Activated effector memory CD4-positive, alpha-beta T cell treated with anti-CD3 and anti-CD28 coated beads, Interleukin-2, amount 50 U/mL, for 16 hours (primary cell): ENCODE measurements around the gene AOC1.

ENCODE experiments used
- DNase-seq: peaks from one replicate; pipeline ENCODE4 v3.0.0-alpha.2; 2020

The AOC1 gene

DNA sequence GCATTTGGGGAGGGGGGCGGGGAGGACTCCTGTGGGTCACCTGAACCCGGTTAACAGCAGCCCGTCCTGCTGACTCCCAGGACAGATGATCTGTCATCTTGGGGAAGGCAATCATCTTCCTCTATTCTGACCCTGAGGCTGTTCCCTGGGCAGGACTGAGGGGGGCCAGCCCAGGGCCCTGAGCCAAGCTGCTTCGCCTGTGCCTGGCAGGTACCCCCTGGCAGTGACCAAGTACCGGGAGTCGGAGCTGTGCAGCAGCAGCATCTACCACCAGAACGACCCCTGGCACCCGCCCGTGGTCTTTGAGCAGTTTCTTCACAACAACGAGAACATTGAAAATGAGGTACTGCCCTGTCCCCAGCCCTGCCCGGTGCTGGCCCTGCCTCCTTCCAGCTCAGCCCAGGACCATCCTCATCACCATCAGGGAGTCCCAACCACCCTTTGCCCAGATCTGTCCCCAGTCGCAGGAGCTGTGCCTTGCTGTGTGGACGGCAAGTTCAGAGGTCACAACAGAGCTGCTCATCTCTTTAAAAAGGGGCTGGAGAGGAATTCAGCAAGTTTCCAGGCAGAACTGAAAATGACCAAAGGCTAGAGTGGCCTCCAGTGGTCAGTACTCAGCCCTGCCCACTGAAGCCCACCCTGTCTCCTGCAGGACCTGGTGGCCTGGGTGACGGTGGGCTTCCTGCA lies 8.1 kb downstream of the AOC1 start:
- DNase-seq: no peak

DNA sequence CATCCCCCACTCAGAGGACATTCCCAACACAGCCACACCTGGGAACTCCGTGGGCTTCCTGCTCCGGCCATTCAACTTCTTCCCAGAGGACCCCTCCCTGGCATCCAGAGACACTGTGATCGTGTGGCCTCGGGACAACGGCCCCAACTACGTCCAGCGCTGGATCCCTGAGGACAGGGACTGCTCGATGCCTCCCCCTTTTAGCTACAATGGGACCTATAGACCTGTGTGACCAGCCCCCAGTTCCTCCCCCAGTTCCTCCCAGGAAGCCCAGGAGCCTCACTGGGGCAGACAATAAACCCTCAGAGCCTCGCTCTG lies 8.6 kb downstream of the AOC1 start:
- no peak for DNase-seq

DNA sequence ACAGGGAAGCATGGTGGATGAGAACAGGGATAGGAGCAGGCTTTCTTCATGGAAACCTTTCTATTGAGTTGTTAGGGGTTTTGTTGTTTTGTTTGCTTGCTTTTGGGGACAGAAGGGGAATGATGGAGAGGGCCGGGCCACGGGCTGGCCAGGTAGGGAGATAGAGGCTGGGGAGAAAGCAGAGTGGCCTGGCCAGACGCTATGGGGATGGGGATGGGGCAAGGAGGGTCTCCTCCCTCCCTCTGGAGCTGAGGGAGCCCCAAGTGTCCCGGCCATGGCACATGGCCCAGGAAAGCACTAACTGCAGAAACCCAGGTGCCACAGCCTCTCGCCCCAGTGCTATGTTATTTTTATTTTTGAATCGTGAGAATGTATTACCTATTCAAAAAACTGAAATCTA lies 10.0 kb downstream of the AOC1 start:
- DNase-seq: no peak

DNA sequence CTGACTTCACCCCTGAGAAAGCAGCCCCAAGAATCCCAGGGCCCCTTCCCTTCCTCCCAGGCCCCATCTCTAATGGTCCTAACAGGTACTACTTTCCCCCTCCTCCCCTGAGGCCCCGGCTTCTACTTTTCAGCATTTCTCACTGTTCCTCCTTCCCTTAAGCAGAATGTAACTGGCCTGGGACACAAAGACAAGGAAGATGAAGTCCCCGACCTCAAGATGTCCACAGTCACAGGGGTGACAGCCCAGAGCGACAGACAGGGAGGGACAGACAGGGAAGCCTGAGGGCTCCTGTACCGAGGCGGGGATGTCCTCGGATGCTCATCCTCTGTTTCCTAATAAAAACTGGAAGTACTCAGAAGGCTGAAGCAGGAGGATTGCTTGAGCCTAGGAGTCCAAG lies 11.6 kb downstream of the AOC1 start:
- no peak for DNase-seq

DNA sequence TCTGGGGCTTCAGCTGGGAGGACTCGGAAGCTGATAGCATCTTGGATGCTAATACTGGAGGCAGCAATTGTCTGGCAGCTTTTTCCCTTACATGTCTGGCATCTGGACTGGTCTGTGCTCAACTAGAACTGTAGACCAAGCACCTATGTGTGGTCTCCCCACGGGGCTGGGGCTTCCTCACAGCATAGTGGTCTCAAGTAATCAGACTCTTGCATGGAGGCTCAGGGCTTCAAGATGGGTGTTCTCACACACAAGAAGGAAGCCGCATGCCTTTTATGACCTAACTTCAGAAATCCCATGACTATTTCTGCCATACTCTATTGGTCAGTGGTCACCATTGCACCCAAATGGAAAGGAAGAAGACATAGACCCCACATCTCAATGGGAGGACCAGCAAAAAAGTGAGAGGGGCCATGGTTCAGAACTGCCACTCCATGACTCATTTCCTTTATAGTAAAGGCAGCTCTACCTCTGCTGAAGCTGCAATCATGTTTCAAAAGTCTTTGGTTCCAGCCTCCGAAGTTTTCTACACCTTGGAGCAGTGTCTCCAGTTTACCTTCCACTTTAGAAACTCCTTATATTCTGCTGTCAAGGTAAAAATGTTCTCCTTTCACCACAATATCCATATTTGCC lies 14.7 kb downstream of the AOC1 start:
- DNase-seq: no peak

DNA sequence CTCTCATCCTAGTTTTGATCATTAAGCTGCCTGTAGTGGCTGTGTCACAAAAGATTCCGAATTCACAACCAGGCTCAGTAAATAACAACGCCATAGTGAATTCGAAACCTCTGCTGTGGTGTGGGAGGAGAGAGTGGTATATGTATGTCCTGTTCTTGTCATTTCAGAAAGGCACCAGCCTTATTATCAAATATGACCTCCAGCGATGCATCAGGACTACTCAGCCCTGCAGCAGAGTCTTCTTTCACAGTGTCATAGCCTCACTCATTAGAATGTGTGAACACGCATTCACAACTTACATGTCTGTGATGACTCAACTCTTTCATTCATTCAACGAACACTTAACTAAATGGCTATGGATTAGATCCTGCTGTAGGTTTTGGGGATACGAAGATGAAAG lies 15.3 kb downstream of the AOC1 start:
- no peak for DNase-seq

DNA sequence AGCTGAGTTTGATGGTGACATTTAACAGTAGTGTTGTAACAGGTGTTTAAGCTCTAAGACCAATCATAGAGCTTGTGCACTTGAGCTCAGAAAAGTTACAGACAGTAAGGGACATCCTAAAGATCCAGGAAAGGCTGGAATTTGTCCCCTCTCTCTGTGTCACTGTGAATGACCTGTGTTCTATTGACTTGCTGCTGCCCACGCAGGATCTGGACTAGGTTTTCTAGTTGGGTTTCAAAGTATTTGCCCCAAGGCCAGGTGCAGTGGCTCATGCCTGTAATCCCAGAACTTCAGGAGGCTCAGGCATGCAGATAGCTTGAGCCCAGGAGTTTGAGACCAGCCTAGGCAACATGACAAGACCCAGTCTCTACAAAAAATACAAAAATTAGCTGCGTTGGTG lies 17.1 kb downstream of the AOC1 start:
- no peak for DNase-seq

DNA sequence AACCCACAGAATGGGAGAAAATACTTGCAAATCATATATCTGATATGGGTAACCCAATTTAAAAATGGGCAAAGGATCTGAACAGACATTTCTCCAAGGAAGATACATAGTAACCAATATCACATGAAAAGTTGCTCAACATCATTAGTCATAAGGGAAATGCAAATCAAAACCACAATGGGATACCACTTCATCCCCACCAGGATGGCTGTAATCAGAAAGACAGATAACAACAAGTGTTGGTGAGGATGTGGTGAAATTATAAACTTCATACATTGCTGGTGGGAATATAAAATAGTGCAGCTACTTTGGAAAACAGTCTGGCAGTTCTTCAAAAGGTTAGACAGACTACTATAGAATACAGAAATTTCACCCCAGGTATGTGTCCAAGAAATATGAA lies 19.3 kb downstream of the AOC1 start:
- no peak for DNase-seq

DNA sequence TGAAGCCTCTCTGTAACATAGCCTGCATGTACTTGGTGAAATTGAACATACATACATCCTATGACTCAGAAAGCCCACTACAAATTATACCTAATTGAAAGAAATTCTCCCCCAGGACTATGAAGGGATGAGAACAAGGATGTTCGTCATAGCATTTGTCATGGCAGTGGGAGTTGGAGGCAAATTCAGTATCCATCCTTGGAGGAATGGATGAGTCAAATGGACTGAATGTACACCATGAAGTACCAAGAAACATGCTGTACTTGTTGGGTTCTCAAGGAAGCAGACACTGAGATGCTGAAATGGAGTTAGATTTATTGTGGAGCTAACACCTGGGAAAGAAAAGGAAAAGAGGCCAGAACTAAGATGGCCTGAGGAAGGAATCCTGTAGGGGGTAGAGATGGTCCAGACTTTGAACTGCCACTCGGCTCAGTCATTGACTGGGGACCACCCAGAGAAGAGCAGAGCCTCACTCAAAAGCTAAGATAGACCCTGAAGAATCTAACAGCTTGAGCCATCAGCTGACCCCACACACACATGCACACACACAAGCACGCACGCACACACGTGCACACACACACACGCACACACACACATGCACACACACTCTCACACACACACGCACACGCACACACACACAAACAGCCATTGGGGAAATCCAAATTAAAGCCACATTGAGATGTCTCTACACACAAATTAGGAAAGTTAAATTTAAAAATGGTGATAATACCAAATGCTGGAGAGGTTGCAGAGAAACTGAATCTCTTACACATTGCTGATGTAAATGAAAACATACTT lies 22.3 kb downstream of the AOC1 start:
- no peak for DNase-seq

DNA sequence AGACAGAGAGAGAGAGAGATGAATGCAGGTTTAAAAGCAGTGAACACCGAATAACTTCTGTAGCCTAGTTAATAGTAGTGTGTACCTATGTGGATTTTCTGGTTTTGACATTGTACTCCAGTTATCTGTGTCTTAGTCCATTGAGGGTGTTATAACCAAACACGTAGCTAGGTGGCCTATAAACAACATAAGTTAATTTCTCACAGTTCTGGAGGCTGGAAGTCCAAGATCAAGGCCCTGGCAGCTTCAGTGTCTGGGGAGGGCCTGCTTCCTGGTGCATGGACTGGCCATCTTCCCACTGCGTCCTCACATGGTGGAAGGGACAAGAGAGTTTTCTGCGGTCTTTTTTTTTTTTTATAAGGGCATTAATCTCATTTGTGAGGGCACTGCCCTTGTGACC lies 23.5 kb downstream of the AOC1 start:
- no peak for DNase-seq

DNA sequence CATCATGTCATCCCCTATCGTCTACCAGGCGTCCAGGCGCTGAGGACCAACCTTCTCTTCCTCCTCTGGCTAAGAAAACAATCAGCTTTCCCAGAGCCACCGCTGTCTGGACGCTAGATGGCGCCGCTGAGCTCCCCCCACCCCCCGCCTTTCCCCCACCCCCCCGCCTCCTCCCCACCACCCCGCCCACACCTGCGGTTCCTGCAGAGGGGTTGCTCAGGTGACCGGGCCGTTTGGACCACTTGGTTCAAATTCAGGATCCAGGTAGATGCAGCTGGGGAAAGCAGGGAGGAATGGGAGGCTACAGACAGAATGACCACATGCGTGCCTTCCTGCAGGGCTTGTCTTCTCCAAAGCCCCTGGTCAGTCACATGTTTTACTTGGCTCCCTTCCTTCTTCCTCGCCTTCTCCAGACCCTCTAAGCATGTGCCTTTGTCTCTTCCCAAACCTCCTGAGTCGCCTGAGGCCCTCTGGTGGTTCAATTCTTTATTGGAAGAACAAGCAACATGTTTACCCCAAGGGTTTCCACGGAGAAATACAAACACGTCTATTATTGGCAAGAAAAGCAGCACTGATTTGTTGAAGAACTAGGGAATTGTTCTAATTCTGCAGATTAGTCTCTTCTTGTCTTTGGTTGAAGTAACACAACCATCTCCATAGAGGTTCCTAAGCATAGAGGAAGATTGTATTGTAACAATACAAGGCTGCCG lies 24.7 kb downstream of the AOC1 start:
- peak; percentile 83 for DNase-seq

DNA sequence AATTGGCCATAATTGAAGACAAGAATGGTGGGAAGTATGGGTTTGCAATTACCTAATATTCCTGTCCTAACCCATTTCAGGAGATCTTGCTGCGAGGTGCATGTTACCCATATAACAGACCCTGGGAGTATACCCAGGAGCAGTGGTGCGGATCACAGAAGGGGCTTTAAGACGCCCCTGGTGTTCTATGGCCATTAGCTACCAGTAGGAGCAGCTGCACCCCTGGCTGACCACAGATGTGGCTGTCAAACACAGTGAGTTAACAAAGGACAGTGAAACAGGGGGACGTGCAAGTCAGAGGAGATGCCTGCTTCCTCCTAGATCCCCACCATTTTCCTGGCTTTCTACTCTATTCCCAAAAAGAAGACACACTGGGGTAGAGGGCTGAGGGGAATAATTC lies 25.2 kb downstream of the AOC1 start:
- DNase-seq: no peak

DNA sequence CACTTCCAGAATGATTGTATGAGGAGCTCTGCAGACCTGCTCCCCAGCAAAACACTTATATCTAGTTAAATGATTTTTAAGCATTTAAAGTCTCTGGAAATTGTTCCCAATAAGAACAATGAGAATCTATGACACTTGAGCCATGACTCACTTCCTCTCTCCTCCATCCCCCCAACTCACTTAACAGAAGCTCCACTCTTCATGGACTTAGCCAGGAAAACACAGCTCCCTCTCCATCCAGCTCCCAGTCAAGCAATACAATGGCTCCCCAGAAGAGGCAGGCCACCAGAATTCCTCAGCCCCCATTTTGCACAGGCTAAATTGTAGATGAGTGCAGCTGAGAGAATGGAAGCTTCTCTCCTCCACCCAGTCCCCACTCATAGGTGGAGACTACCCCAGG lies 27.0 kb downstream of the AOC1 start:
- no peak for DNase-seq

DNA sequence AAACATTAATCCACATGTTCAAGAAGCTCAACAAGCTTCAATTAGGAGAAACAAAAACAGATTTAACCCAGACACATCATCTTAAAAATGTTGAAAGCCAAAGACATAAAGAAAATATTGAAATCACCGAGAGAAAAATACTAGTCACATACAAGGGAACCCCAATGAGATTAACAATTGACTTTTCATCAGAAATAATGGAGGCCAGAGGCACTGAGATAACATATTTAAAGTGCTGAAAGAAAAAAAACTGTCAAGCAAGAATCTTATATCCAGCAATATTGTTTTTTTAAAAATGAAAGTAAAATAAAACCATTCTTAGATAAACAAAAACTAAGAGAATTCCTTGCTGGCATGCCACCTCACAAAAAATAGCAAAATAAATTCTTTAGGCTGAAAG lies 28.9 kb downstream of the AOC1 start:
- no peak for DNase-seq

DNA sequence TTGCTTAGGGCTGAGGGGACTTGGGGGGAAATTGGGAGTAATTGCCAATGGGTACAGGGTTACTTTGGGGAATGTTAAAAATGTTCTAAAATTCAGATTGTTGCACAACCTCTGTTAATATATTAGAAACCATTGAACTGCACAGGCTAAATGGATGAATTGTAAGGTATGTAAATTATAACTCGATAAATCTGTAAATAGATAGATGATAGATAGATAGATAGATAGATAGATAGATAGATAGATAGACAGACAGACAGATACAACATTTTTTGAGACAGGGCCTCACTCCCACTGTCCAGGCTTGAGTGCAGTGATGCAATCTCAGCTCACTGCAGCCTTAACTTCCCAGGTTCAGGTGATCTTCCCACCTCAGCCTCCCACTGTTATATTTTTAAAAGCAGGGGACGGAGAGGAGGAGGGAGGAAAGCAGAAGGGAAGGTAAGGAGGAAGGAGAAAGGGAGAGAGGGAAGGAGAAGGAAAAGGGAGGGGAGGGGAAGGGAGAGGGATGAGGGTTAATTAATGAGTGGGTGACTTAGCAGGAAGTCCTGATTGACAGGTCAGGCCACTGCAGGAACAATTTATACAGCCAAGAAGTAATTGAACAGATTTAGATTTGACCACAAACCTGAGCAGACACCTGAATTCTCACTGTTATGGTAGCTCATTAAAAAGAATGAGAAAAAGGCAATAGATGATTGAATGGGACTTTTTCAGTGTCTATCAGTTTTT lies 38.7 kb downstream of the AOC1 start:
- DNase-seq: no peak

DNA sequence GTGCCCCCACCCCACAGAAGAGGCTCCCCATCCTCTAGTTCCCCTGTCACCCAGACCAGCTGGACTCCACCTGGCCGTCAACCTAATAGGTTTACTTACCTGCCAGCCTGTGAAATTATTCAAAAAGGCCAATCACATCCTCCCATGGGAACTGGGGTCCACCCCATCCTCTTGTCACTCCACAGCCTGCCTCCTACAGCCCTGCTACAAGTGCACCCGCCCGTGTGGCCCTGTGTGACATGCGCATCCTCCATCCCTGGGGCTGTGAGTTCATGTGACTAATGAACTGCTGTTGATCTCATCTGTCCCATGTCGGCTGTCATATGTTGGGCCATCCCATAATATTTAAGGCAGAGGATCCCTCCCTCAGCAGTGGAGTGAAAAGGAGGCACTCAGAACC lies 39.4 kb downstream of the AOC1 start:
- DNase-seq: no peak

DNA sequence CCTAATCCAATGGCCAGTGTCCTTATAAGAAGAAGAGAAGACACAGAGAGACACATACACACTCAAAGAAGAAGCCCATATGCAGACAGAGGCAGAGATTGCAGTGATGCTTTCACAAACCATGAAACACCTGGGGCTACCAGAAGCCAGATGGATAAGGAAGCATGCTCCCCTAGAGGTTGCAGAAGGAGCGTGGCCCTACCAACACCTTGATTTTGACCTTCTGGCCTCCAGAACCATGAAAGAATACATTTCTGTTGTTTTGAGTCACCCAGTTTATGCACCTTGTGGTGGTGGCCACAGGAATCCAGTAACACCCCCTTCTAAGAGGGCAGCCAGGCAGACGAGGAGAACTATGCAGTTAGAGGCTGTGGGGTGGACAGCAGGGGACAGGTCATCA lies 43.5 kb downstream of the AOC1 start:
- DNase-seq: no peak

DNA sequence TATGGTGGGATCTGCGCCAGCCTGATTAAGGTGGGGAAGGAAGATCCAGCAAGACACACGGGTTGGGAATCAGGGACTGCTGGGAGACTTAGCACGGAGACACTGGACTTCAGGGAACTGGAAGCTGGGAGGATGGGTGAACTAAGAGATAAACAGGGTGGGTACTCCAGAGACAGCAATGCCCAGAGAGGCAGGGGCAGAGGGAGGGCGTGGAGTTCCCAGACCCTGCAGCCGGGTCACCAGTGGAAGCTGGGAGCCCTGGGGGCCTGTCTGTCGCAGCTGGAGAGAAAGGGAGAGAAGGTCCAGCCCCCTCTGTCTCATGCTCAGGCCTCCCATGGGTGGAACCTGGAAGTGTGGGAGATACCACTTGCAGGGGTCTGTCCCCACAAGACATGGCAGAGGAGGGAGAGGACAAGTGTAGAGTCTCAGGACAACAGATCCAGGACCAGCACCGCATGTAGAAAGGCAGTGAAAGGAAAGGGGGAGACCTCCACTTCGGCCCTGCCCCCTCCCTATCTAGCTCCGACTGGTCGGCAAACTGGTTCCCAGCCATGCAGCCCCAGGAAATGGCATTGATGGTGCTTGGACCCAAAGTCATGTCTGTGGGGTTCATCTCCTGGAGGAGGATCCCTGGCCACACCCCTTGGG lies 44.4 kb downstream of the AOC1 start:
- no peak for DNase-seq

DNA sequence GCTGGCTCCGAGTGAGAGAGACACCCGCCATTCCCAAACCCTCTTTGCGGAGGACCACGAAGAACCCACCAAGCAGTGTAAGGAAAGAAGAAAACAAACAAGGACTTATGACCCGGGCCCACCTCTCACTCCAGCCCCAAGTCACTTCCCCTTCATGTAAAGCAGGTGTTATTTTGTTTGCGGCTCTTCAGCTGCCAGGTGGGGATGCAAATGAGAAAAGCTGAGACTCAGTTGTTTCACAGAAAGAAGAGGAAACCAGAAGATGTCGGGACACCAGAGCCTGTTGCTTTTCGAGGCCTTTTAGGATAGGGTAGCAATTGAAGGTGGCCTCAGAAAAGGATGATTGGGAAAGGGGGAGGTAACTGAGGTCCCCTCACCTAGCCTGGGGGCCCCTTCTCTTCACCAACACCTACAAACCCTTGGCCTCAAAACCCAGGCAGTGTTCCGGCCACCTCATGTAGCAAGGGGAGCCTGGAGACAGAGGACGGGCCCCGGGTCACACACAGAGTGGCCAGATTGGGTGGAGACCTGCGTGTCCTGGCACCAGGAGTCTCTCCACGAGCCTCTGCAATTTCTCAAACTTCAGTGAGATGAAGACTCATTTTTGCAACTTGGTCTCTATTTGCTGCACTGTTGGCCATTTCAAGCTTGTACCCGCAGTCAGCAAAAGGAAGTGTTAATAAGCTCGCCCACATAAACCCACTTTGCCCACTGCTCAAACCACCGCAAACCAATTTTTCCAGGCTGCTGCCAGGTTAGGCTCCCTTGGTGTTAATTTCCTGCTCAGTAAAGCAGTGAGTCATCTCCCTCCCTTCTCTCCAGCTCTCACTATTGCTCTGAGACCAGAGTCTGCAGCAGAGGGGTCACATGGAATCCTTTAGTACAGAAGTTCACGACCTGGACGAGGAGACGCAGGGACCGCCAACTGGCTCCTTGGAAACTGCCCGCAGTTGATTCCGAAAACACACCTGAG lies 45.5 kb downstream of the AOC1 start:
- DNase-seq: no peak

DNA sequence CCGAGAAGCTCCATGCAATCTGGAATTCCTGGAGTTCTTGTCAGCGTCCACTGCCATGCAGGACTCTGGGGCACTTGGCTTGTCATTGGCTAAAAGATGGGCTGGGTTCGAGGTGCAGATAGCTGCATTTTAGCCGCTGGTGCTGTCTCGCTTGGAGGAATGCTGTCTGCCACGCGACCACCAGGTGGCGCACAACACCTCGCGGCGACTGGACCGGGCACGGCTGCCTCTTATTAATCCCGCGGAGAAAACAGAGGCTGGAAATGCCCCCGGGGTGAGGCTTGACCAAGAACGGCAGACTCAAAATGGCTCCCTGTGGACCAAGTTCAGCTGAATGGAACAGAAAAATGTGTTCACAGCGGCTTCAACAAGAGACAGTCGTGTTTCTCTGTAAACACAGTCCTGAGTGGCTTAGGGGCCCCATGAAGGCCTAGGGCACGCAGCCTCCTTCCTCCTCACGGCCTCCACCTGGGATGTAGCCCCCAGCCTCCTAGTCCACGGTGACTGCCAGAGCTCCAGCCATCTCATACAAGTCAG lies 46.2 kb downstream of the AOC1 start:
- peak; percentile 92 for DNase-seq

DNA sequence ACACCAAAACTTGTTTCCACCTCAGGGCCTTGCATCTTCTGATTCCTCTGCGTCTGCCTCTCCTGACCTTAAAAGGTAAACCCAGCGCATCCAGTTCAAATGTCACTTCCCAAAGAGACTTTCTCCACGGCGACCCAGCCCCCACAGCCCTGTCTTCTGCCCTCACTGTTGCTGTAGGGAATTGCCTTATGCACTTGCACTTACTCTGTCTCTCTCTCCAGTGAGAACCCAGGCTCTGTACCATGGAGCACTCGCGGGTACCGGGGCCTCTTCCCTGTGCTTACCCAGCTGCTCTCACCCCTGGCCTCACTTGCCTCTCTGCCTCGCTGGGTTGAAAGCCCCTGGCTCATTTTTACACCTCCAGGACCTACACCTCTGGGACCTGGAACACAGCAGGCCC lies 48.4 kb downstream of the AOC1 start:
- DNase-seq: no peak
